Body of pancreas (tissue), 4 donors: ENCODE results near the gene MCRS1. TPM values are rescaled to one million over a fixed set of nuclear protein-coding genes. Genes with fewer than 3 reads are reported as not detected.
A peak's percentile ranks its signal among the peaks of the same experiment; 100 is the strongest.

Source experiments
- ATAC-seq: fragments of 150-250 bp; one replicate; pipeline ENCODE4 v1.9.1; 2016
- DNase-seq, 4 donors: peaks; one replicate each; pipeline ENCODE4 v3.0.0-alpha.2; 2019
- H3K27ac ChIP-seq, 4 donors: fragments of 200-600 bp; sonication (generic); 1 replicate in 3 of 4; 2 replicates in 1 of 4; pipeline versions ENCODE4 v1.5.1 to v1.6.1; 2016 to 2019; ENCODE audit warnings: mild to moderate bottlenecking in 1 of 4, mixed read lengths in 1 of 4, moderate library complexity in 1 of 4
- H3K27me3 ChIP-seq, 2 donors: fragments of 200-600 bp; sonication (generic); one replicate each; pipeline ENCODE4 v1.6.0; 2016; ENCODE audit warnings: mild to moderate bottlenecking in 1 of 2
- H3K36me3 ChIP-seq, 2 donors: fragments of 200-600 bp; sonication (generic); replicated peaks in 1 of 2; 2 replicates each; pipeline ENCODE4 v1.5.1; 2016; ENCODE audit warnings: low read depth in 2 of 2; ENCODE audit not compliant: insufficient read depth in 1 of 2
- H3K4me1 ChIP-seq: fragments of 200-600 bp; sonication (generic); one replicate; pipeline ENCODE4 v1.6.0; 2016
- H3K4me3 ChIP-seq, 2 donors: fragments of 200-600 bp; sonication (generic); 1 replicate in 1 of 2; 2 replicates in 1 of 2; pipeline ENCODE4 v1.5.1; 2016 to 2019
- H3K9me3 ChIP-seq, 3 donors: fragments of 200-600 bp; sonication (generic); 1 replicate in 2 of 3; 2 replicates in 1 of 3; pipeline ENCODE4 v1.5.1; 2016
- POLR2A ChIP-seq, 3 donors: fragments of 450-650 bp; IDR thresholded peaks; one replicate each; pipeline ENCODE4 v1.6.1; 2016; ENCODE audit warnings: antibody characterized with exemption in 3 of 3, mild to moderate bottlenecking in 2 of 3
- WGBS, 2 donors: methylation state at CpG; one replicate each; pipeline ENCODE4 v1.1.5; 2017; 5-methylcytosine and 5-hydroxymethylcytosine counted together
- intact Hi-C: fragments of 100-400 bp; cut with DNase I; formaldehyde crosslinking; loops from one replicate; pipeline ENCODE4 v1.15.1; 2023
- total RNA-seq, 2 donors: library from RNA; depleted of rRNA; stranded (reverse); fragments of >200 nt; gene quantifications; one replicate each; pipeline ENCODE4 v1.1.0, GENCODE V29; 2016
- TF ChIP-seq, protein P1 (sequence below), 7 experiments: fragments of 450-650 bp in 4 of 7; fragments of 200-600 bp in 3 of 7; sonication (generic) in 3 of 7; IDR thresholded peaks; one replicate each; pipeline ENCODE4 v1.5.1; 2016 to 2019; ENCODE audit warnings: antibody characterized with exemption in 7 of 7

The MCRS1 gene
- total RNA-seq, 2 donors from 2014 or later = 34.2 to 49.8 TPM

DNA sequence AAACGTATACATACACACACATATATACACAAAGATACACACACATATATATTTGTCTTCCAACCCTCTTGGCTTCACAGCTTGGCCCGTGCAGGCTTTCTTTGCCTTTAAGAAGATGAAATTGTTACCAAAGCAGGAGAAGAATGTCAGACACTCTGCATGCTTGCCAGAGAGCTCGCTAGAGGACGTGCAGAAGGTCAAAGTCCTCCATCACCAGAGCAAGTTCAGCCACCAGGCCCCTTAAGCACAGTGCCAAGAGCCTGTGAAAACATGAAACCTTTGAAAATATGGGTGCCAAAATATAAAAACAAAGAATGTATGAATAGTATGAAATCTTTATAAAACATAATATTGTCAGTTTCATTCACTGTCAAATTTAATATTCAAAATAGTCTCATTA lies 14.9 kb upstream of the MCRS1 start:
- Histone ChIP-seq H3K27me3 (no peaks in the 10 kb centered on the region), H3K36me3 (no peaks in the 10 kb centered on the region), H3K4me3 (no peak overlapping the region), H3K4me1 (peaks cover 11% of the 10 kb centered on the region), H3K27ac (no peak overlapping the region), H3K9me3 (no peaks in the 10 kb centered on the region)
- no peak for ATAC-seq
- DNase-seq = peak in 1 of 4 donors; percentile 27
- intact Hi-C loops = no loop called here
- WGBS, 2 donors = 33 to 40% methylated on average over 4 of the region's 4 CpGs
- TF ChIP-seq POLR2A (IDR thresholded peaks at IDR 0.05) = no peak
- TF ChIP-seq, protein P1, sequence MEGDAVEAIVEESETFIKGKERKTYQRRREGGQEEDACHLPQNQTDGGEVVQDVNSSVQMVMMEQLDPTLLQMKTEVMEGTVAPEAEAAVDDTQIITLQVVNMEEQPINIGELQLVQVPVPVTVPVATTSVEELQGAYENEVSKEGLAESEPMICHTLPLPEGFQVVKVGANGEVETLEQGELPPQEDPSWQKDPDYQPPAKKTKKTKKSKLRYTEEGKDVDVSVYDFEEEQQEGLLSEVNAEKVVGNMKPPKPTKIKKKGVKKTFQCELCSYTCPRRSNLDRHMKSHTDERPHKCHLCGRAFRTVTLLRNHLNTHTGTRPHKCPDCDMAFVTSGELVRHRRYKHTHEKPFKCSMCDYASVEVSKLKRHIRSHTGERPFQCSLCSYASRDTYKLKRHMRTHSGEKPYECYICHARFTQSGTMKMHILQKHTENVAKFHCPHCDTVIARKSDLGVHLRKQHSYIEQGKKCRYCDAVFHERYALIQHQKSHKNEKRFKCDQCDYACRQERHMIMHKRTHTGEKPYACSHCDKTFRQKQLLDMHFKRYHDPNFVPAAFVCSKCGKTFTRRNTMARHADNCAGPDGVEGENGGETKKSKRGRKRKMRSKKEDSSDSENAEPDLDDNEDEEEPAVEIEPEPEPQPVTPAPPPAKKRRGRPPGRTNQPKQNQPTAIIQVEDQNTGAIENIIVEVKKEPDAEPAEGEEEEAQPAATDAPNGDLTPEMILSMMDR (IDR thresholded peaks at IDR 0.05) = no peak

DNA sequence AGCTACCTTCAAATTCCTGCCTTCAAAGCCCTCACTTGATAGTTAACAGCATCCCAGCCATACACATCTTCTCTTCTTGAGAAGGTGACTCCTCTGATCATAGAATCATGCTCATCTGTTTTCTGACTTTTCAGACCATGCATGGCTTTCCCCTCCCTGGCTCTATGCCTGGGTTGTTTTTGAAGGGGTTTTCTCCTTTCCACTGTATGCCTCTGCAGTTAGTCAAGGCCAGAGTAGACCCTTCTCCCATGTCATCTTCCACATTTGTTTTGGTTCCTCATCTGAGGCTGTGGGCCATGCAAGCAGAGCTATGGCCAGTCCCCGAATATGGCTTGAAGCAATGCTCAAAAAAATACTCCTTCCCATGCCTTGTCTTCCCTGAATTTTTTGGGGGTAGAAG lies 14.3 kb upstream of the MCRS1 start:
- DNase-seq = no peak
- H3K27ac ChIP-seq = no peak overlapping the region

DNA sequence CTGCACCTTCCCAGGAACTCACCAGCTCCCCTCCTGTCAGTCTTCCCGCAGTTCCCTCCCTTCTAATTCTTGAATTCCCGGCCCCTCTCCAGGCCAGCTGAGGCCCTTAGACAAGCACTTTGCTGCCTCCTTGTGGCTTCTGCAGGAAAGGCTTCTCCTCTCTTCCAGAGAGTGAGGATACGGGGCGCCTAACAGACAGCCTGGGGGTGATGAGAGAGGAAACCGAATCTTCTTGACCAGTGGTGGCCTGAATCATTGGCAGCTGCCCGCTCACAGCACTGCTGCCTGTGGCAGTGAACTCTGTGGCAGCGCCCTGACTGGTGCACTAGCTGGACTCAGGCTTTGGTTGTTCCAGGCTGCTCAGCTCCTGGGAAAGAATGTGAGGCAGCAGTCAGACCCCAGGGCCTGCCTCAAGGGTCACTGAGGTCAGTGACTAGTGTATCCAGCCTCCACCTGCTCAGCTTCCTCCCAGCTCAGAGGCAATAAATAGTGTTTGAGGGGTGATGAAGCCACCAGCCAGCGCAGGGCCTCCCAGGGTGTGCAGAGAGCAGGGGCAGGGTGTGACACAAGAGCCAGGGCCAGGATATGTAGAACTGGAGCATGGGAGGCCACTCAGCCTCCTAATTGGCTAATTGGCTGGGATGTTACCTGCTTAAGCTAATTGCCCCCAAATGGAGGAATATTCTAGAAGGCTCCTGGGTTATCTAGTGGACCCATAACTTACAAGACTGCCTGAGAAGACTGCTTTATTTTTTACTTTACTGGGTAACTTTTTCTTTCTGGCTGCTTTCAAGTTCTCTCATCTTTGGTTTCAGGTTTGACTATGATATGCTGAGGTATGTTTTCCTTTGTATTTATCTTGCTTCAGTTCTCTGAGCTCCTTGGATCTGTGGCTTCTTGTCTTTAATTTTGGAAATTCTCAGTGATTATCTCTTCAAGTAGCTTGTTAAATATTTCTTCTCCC lies 12.9 kb upstream of the MCRS1 start:
- TF ChIP-seq, protein P1 (IDR thresholded peaks at IDR 0.05) = peak; percentile 64 to 90 (median 83)
- no peak for TF ChIP-seq POLR2A (IDR thresholded peaks at IDR 0.05)
- Histone ChIP-seq H3K36me3 (no peaks in the 10 kb centered on the region), H3K4me1 (peaks cover 11% of the 10 kb centered on the region), H3K9me3 (no peaks in the 10 kb centered on the region), H3K27ac (no peak overlapping the region), H3K4me3 (no peak overlapping the region), H3K27me3 (no peaks in the 10 kb centered on the region)
- intact Hi-C loops = no loop called here
- 1 to 24% methylated on average over 5 to 8 of the region's 8 CpGs for WGBS, 2 donors
- ATAC-seq = peak; percentile 91
- DNase-seq = peak; percentile 78 to 93 (median 87)

More for the DNA sequence above, 14.3 kb upstream of the MCRS1 start:
- Histone ChIP-seq H3K4me1 (peaks cover 11% of the 10 kb centered on the region), H3K36me3 (no peaks in the 10 kb centered on the region), H3K4me3 (no peak overlapping the region), H3K9me3 (no peaks in the 10 kb centered on the region), H3K27me3 (no peaks in the 10 kb centered on the region)
- TF ChIP-seq POLR2A (IDR thresholded peaks at IDR 0.05) = no peak
- TF ChIP-seq, protein P1 (IDR thresholded peaks at IDR 0.05) = no peak
- intact Hi-C loops = no loop called here
- 79 to 95% methylated on average over 1 of the region's 1 CpG for WGBS, 2 donors
- ATAC-seq = no peak

DNA sequence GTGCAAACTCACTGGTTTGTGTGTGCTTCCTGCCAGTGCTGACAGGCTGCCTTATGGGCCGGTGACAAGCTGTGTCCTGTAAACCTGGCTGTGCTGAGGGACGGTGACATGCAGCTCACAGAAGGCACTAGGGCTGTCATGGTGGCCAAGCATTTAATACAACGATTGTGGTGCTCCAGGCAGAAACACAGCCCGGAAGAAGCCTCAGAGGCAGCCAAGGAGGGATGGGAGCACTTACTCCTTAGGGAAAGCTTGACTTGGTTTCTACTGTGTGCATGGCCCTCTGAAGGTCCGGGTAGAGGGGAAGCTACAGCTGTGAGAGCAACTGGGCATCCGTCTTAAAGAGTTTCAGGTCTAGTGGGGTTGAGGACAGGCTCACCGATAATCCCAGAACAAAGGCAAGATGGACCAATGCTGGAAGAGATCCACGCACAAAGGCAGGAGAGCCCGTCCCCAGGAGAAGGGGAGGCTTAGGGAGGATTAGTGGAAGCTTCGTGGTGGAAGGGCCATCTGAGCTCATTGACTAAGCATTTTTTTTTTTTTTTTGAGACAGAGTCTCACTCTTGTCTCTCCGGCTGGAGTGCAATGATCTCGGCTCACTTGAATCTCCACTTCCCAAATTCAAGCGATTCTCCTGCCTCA lies 10.7 kb upstream of the MCRS1 start:
- no peak for ATAC-seq

More for the DNA sequence above, 10.7 kb upstream of the MCRS1 start:
- peaks cover 11% of the 10 kb centered on the region for H3K4me1 ChIP-seq
- DNase-seq = no peak
- TF ChIP-seq, protein P1 (IDR thresholded peaks at IDR 0.05) = no peak
- TF ChIP-seq POLR2A (IDR thresholded peaks at IDR 0.05) = no peak
- H3K36me3 ChIP-seq = no peaks in the 10 kb centered on the region
- H3K4me3 ChIP-seq = no peak overlapping the region
- H3K27ac ChIP-seq = no peak overlapping the region
- WGBS, 2 donors = 73 to 84% methylated on average over 13 of the region's 13 CpGs
- intact Hi-C loops = loop anchor here (10.0 kb wide), 1 partner anchor 214 kb away; the partner anchor contains the start of gene SPATS2
- H3K27me3 ChIP-seq = no peaks in the 10 kb centered on the region
- no peaks in the 10 kb centered on the region for H3K9me3 ChIP-seq
